Ishikawa (cell line): ENCODE results near the gene MED17.

Source experiments
- CEBPB ChIP-seq: IDR thresholded peaks from 2 replicates; pipeline ENCODE4 v1.6.1; 2012
- EGR1 ChIP-seq: IDR thresholded peaks from 2 replicates; pipeline ENCODE4 v1.6.1; 2012
- EP300 ChIP-seq: IDR thresholded peaks from 2 replicates; pipeline ENCODE4 v1.6.1; 2012; ENCODE audit warnings: borderline replicate concordance
- RAD21 ChIP-seq: IDR thresholded peaks from 2 replicates; pipeline ENCODE4 v1.6.1; 2012; ENCODE audit warnings: low read depth
- TAF1 ChIP-seq: IDR thresholded peaks from 2 replicates; pipeline ENCODE4 v1.6.1; 2012; ENCODE audit warnings: low read depth, mild to moderate bottlenecking
- TCF12 ChIP-seq: IDR thresholded peaks from 2 replicates; pipeline ENCODE4 v1.6.1; 2012; ENCODE audit warnings: low read depth
- TF ChIP-seq, protein P1 (sequence below): IDR thresholded peaks from 2 replicates; pipeline ENCODE4 v1.6.1; 2012; ENCODE audit warnings: low read depth, mild to moderate bottlenecking

DNA sequence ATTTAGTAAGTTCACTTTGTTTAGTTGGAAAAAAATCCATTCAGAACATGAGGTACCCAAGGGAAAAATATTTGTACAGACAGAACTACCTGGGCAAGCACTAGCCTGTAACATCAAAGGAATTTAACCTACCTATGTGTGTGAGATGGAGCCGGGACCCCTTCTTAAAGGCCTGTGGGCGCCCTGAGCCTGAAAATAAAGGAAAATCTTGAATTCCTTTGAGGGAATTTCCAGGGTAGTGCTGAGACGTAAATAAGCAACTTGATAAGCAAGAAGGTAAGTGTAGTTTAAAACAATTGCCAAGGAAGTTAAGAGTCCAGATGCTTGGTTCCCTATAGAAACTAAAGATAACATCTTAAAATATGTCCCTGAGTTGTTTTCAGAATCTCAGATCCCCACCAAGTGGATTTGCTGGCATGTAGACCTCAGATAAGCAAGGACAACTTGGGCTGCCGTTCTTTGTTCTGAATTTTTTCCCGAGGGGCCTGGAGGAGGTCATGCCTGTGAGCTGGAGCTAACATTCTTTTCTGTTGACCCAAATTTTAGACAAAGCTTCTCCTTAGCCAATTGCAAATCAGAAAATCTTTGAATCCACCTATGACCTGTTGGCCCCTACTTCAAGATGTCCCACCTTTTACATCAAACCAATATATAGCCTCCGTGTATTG lies 31.0 kb downstream of the MED17 start:
- TF ChIP-seq TAF1 (no peak), TCF12 (no peak), EP300 (no peak), CEBPB (no peak), EGR1 (no peak), RAD21 (no peak)
- TF ChIP-seq, protein P1, sequence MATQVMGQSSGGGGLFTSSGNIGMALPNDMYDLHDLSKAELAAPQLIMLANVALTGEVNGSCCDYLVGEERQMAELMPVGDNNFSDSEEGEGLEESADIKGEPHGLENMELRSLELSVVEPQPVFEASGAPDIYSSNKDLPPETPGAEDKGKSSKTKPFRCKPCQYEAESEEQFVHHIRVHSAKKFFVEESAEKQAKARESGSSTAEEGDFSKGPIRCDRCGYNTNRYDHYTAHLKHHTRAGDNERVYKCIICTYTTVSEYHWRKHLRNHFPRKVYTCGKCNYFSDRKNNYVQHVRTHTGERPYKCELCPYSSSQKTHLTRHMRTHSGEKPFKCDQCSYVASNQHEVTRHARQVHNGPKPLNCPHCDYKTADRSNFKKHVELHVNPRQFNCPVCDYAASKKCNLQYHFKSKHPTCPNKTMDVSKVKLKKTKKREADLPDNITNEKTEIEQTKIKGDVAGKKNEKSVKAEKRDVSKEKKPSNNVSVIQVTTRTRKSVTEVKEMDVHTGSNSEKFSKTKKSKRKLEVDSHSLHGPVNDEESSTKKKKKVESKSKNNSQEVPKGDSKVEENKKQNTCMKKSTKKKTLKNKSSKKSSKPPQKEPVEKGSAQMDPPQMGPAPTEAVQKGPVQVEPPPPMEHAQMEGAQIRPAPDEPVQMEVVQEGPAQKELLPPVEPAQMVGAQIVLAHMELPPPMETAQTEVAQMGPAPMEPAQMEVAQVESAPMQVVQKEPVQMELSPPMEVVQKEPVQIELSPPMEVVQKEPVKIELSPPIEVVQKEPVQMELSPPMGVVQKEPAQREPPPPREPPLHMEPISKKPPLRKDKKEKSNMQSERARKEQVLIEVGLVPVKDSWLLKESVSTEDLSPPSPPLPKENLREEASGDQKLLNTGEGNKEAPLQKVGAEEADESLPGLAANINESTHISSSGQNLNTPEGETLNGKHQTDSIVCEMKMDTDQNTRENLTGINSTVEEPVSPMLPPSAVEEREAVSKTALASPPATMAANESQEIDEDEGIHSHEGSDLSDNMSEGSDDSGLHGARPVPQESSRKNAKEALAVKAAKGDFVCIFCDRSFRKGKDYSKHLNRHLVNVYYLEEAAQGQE = no peak
